ENCODE data around the gene NOL4L.

The NOL4L gene

DNA sequence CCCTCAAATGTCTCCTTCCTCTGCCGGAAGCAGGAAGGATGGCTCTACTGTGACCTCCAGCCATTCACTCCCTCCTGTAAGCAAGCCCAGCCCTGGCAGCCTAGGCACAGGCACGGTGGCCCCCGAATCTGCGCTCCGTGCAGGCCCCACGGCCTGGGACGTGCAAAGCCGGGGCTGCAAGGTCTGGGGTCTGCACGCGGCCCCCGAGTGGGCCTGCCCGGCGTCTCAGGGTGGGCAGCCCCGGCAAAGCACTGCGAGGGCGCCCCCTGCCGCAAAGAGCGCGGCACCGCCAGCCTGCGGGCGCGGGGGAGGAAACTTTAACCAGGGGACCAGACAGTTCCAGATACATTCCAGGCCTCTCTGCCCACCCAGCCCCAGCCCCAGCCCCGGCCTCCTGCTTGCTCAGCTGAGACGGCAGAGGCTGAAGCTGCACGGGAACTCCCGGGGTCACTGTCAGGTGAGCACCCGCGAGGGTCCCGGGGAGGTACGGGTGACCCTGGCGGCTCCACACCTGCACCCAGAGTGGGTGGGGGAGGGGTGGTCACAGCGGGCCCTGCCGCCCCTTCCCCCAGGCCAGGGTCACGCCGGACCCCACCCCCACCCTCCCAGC, 128.2 kb downstream of the NOL4L start:
- DNase-seq (ENCODE audit: low spot score), result peak; percentile 96

DNA sequence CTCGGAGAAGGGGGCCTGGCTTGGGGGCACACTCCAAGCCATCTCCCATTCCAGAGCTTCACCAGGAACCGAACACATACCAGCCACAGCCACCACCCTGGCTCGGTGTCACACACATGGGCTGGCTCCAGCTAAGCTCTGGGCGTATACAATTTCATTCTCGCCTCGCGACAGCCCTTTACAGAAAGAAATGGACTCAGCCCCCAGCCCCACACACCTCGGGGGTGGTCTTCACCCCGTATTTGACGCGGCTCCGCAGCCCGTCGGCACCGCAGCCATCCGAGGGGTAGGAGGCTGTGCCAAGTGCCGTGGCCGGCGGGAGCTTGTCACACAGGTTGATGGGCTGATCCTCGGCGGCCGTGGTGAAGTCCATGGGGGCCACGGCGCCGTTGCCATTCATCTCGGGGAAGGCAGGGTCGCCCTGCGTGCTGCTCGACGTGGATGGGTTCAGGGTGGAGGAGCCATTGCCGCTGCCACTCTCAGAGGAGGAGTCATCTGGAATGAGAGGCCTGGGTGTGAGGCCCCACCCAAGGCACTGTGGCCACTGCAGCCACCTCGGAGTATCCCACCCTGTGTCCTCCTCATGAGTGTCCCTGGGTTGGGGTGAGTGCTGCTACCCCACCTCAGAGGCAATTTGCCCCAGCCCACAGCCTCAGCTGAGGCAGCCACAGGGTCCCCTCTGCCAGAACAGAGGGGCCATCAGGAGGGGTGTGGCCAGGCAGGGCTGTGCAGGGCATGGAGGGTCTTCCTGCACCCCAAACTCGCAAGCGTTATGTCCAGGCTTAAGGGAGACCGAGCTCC, 129.0 kb downstream of the NOL4L start:
- DNase-seq (ENCODE audit: low spot score), result no peak

DNA sequence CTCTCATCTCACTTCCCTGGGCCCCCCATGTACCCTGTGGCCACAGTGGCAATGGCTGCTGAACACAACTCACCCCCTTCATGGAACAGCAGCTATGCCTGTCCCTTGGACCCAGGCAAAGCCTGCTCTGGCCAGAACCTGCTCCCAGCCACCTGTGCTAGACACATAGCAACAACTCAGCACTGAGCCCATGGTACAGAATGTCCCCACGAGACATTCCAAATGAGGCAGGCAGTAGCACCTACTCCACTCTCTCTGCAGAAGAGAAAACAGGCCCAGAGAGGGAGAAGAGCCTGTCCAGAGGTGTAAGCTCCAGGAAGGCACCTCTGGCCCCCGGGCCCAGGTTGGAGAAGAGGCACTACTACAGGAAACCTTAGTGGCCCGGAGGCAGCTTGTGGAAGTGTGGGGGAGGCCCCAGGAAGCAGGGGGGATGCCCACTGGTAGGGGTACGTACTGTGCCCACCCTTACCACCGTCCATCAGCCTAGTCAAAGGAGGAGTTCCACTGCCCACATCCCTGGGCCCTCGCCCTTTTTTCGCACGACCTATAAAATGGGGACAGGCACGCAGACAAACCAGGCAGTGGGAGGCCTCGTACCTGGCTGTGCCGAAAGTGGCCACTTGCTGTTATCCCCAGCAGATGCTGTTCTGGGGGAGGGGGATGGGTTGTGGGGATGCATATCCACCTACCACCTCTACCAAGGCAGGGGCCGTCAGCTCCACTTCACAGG, 129.8 kb downstream of the NOL4L start:
- DNase-seq (ENCODE audit: low spot score), result no peak

DNA sequence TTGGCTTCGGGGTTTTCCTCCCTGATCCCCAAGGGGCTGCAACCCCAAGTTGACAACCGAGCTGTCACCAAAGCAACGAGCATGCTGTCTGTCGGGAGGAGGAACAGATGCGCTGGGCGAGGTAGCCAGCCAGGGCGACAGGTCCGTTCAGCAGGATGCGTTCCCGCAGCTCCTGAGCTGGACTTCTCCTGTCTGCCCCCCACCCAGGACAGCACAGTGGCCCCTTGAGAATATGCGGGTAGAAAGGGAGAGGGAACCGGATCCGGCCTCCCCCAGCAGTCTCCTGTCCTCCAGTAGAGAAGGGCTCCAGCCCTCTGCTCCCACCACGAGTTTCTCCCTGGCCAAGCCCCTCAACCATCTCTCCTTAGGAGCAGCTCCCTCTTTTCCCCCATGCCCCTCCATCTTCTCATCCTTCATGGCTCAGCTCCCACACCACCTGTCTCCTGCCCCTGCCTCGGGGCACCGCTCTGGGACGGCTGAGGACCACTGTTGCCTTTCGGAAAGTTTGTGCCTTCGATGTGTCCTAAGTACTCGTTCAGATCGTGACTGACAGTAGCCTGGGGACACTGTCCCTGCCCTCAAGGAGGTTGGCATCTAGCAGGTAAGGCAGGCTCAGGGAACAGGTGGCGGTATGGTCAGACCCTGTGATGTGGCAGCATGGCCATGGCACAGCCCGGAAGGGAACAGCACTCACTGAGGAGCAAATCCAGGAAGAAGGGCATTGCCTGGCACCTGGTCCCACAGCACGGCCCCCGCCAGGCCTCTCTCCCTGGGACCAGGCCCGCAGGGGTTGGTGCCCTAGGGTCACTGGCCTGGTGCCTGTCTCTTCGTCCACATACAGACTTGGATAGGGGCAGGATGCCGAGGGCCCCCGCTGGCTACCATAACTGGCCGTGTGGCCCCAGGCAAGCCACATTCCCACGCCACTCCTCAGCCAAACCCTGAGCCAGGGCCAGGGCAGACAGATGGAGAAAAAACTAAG, 130.7 kb downstream of the NOL4L start:
- no peak for DNase-seq (ENCODE audit: low spot score)

DNA sequence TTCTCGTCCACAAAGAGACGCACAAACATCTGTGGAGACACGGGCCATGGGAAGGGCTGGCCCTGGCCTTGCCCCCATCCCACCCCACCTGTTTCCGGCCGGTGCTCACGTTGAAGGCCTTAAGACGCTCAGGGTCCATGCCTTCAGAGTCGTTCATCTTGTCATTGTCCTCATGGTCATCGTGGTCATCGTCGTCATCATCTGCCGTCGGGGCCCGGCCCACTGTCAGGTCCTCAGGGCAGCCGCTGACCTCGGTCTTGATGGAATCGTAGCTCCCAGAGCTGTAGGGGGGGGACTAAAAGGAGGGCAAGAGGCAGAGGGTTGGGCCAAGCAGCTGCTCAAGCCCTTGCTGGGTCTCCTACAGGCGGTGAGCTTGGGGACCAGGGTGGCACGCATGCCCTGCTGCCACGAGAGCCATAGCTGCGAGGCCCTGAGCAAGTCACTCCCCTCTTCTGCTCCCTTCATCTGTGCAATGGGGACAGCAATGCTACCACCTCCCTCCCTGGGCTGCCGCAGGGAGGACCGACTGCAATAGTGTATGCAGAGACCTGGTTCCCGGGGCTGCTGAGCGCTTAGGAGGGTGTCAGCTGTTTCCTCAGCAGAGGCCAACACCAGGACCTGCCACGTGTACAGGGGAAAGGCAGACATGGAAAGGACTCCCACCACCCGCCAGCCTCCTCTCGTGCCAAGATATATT, 131.5 kb downstream of the NOL4L start:
- no peak for DNase-seq (ENCODE audit: low spot score)

DNA sequence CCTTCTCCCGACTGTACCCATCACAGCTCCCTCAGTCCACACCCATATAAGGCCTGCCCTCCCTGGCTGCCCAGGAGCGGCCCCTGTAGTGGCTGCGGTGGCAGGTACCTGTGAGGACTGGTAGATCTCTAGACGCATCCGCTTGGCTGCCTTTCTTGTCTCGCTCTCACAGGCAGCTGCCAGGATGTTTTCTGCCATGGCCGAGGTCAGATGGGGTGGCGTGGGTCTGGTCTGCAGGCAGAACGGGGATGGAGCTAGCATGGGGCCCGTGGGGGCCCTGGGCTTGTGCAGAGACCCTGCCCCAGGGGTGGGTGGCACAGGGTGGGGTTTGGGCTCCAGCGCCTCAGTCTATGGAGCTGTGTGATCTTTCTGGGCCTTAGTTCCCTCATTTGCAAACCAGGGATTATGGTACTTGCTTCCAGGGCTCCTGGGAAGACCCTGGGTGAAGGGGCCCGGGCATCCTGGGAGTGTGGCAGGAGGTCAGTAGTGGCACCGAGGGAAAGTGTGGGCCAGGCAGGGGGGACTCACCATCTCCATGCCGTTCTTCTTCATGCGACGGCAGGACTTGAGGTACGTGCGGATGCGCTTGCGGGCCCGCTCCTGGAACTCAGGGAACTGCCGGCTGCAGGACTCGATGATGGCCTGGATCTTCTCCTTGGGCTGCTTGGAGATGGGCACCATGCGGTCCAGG, 132.2 kb downstream of the NOL4L start:
- DNase-seq (ENCODE audit: low spot score), result no peak

DNA sequence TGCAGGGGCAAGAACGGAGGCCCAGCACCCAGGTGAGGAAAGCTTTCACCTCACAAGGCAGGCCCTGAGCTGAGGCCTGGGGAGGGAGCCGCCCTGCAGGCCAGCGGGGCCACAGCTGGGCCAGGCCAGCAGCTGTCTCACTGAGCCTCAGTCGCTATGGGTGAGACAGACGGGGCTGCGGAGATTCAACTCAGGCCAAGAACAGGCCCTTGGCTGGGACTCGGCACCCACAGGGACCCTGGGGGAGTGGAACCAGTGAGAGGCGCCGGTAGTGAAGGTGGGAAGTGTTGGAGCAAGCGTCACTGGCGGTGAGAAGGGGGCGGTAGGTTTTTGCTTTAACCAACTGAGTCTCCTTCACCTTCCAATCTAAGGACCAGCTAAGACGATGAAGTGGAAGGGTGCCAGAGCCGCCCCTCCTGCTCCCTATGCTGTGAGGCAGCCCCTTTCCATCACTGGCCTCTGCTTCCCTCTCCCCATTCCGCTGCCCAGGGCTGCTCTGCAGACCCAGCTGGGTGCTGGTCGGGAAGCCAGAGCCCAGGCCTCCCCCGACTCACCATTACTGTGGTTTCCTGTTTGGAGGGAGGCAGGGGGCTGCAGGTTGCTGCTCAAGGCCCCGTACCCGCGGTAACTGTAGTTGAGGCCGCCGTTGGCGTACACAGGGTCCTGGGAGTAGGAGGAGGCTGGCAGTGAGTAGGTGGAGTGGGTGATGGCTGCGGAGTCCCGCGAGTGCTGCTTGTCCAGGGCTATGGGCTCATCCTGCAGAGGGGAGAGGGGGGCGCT, 133.3 kb downstream of the NOL4L start:
- no peak for DNase-seq (ENCODE audit: low spot score)

DNA sequence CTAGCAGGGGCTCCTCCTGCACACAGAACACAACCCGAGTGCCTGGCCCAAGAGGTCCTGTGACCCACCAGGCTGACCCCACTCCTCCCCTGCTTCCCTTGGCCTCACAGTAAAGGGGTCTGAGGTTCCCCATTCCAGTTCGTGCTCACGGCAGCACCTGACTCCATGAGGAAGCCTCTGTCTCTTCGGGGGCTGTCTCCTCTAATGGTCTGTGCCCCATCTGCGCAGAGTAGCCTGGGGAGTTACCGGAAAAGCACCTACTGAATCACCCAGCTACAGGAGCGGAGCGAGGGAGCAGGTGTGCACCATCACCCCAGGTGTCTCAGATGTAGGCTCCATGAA, 133.8 kb downstream of the NOL4L start:
- no peak for DNase-seq (ENCODE audit: low spot score)

DNA sequence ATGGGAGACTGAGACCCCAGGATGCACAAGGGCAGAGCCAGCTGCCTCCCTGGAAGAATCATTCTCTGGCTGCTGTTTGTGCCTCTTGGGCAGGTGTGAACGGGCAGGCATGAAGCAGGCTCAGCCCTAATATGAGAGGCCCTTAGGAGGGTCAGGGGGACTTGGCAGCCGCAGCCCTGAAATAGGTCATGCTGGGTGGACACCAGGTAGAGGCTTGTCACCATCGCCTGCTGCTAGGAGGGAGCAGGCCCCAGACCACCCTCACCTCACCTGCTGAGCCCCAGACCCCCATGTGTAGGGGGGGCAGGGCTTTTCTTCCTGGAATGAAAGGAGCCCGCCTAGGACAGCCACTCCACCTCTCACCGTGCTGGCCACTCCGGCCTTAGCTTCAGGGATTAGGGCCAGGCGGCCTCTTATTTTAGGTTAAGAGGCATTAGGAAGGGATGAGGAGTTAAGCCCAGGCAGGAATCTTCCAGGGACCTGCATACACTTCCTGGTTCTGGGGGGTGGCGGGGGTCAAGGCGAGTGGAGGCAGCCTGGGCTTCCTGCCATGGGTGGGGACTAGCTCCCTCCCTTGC, 134.6 kb downstream of the NOL4L start:
- DNase-seq (ENCODE audit: low spot score), result no peak

DNA sequence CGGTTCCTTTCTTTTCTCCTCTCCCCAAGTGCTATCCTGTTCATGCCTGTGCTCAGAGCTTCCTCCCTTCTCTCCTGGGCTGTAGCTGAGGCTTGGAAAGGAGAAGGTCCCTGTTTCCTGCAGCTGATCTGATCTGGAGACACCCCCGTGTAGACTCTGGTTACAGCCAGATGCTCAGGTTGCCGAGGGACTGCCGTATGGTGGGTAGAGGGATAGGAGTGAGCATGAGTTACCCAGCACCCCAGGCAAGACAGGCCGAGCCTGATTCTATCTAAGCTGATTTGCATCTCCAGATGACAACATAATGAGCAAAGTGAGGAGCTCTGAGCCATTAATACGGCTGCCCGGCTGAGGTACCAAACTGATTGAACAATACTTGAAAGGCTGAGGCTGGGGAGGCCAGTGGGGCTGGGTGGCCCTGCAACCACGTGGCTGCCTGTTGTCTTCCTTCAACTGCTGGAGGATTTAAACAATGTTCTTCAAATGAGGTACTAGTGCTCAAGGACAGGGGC, 135.2 kb downstream of the NOL4L start:
- DNase-seq (ENCODE audit: low spot score), result no peak

DNA sequence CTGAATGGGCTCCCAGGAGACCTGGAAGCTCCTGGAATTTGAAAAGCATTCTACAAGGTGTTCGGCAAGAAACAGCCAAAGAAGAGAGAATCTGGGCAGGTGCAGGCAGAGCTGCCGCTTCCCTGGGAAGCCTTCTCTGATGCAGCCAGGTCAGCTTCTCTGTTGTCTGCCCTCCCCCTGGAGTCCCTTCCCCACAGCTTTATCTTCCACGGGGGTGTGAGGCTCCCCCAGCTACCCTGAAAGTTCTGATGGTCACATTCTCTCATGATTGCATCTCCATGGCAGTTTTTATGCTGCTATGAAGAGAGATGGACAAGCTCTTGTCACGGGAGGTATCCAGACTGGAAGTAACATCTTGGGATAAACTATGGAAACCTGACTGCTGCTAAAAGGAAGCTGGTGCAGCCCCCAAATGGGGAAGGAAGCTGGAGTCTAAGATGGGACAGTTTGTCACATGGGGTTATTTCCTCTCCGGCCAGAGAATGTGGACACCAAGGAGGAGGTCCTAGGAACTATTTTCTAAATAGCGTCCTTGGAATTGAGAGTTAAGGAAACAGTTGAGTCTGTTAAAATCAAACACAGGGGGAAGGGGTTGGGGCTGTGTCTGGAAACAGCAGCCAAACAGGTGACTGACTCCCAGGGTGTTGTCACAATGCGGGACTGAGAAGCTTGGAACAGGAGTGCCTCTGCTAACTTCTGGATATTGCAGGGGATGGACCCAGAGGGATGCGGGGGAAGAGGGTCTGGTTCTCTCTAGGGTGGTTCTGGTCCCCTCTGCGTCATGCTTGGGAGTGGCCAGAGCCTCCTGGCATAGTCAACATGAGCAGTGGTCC, 135.9 kb downstream of the NOL4L start:
- DNase-seq (ENCODE audit: low spot score), result no peak

DNA sequence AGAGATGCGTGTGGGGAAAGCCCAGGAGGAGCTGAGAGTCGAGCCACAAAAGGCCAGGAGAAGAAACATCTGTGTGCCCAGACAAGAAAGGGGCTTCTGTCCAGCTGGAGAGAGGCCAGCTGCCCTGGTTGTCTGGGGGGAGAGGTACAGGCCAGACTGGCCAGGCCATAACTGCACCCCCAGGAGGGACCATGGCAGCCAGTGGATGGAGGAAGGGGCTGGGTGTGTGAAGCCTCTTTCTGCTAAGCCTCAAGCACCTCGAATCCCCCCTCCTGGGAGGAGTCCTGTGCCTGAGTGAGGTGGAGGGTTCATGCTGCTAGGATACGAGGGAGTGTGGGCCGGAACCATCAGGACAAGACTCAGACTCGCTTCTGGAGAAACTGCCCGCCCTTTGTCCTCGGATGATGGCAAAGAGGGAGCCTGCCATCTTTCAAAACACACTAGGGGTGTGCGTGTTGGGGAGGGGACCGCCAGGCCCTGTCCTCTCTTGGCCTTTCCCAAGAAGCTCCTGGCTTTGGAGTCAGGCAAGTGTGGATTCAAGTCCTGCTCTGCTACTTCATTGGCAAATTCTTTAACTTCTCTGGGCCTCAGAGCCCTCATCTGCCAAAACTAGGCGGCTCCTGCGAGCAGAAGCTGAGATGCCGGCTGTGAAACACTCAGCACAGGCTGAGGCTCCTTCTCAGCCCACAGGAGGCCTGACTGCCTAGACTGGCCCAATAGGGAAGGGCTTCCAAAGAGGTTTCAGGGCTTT, 136.7 kb downstream of the NOL4L start:
- no peak for DNase-seq (ENCODE audit: low spot score)

DNA sequence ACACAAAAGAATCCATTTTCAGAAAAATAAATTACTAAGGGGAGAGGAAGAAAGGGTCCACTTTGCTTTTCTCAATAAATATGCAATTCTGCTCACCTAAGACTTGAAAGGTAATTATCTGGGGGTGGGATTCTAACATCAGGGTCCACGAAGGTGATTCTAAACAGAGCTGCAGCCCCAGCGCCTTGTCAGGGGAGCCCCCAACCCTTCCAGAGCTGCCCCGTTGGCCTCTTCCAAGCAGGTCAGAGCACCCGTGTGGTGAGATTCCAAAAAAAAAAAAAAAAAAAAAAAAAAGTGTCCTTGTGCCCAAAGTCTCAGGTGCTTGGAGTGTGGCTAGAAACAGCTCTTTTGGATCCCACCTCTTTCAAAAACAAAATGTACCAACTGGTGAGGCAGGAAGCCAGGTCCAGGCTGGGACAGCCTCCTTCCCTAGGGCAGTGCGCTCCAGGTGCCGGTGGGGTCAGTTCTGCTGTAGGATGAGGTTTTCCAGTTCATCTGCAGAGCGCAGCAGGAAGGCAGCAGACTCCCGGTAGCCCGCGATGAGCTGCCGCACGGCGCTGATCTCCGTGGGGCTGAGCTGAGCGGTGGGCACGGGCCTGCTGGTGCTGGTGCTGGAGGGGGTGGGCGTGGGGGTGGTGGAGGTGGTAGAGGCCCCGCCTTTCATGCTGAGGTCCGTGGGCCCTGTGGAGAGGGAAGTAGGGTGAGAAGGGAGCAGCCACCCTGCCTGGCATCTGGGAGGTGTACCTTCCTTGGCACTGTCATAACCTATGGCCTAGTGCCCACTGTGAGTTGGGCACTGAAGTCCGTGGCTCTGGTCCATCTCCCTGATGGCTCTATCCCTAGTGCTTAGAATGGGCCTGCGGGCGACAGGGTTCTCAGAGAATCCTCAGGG, 137.8 kb downstream of the NOL4L start:
- no peak for DNase-seq (ENCODE audit: low spot score)

DNA sequence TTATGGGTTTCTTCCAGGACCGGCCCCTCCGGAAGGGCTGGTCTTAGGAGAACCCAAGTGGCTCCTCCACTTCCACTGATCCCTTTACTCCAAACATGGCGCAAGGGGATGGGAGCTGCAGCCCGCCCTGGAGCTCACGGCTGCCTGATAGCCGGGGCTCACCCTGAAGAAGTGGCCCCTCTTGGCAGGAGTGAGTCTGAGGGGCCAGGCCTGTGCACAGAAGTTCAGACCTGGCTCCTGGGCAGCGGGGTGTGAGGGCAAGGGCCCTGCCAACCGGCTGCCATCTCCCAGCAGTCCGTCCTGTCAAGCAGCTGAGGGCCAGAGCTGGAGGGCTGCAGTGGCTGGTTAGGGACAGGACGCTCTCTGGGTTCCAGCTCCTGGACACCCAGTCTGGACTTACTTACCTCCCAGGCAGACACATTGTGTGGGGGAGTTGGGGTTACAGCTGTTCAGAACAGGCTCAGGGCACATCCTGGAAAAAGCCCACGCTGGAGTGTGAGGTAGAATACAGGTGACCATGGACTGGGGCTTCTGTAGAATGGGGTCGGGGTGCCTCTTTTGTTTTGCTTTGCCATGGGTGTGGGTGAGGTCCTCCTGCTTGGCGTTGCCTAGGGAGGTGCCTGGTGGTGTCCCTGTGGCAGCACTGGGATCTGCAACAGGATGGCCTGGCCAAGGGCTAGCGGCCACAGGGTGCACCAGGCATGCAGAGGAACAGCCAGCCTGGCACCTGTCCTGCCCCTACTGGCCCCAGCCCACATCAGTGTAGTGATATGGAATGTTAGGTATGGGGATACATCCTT, 138.6 kb downstream of the NOL4L start:
- no peak for DNase-seq (ENCODE audit: low spot score)

DNA sequence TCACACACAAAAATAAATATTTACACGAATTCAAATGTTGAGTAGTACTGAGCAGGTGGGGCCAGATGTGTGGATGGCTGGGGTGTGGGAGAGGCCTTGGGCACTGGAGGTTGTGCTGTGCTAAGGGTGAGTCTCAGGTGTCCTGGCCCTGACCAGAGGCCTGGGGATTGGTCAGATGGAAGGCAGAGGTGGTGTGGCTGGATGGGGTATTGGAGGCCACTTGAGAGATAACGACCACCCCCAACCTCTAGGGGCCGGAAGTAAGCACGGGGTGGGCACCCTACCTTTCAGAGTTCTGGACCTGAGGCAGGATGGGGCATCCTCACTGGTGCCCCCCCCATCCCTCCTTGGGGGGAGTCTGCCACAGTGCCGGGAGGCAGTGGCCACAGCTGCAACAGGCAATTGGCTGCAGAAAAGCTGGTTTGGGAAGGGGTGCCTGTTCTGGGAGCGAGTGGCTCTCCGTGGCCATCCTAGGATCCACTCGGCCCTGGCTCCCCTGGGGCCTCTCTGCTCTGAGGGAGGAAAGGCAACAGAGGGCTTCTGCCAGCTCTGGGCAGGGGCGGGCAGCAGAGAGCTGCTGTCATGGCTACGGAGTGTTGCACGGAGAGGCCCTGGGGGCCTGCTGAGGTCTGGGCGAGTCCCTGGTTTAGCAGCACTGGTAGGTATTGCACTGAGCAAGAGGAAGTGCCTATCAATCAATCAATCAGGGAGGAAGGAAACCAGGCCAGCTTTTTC, 139.4 kb downstream of the NOL4L start:
- DNase-seq (ENCODE audit: low spot score), result no peak

Measured in HuH-7.5 (cell line).